ENCODE results near the gene LHB.

DNA sequence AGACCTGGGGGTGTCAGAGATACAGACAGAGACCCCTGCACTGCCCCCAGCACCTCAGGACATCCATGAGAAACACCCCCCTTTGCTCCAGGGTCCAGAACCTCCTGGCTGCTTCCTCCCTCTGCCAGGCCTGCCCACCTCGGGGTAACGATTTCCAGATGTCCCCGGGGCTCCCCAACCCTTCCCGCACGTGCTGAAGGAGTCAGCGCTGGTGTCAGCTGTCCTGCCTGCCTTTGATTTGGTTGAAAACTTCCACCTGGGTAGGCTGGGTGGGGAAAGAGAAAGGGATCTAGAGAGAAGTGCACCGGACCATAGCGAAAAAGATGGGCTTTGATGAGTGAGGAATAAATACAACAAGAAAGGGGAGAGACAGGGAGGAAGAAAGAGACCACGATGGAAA is 42.2 kb upstream of the LHB start:
- TF ChIP-seq POLR2AphosphoS5 (IDR thresholded peaks at IDR 0.05; ENCODE audit: low read depth, low read length) (no peak), POLR2A (IDR thresholded peaks at IDR 0.05; ENCODE audit: low read depth, low read length) (no peak), TAF1 (IDR thresholded peaks at IDR 0.05; ENCODE audit: borderline replicate concordance, low read depth, low read length) (no peak)

Data from GM12892 (cell line).